ENCODE data around the gene ARHGEF39. TPM values are rescaled to one million over a fixed set of nuclear protein-coding genes. Genes with fewer than 3 reads are reported as not detected.
"Not testable (repeated sequence)": the region's sequence is repeated elsewhere in the genome, so short reads cannot be mapped to it uniquely, and the experiment has no call there.

ARHGEF39 gene
- total and polyA plus RNA-seq, 9 of the 15 experiments (the other 6 are each of a cell fraction or from before 2014, with no cell fraction given) = 2.8 to 21.7 (median 12.9) TPM

DNA sequence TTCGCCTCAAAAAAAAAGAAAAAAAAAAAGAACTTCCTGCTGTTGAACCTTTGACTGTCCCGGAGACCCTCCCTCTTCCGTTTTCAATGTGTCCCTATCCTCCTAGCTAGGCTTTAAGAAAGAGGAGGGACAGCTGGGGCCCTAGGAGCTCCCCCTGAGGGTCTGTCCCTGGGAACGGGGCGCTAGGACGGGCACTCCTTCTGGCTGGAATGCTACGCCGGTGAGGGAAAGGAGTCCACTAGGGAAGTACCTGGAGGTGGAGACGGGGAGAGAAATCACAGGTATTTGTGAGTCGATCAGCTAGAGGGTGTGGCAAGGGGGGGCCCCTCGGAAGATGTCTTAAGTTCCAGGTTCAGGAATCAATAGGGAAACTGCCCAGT is 18.9 kb downstream of the ARHGEF39 start:
- Histone ChIP-seq H3K27me3 (ENCODE audit: control insufficient read depth in 2 of 2, insufficient read depth in 2 of 2, low read length in 2 of 2) (no peaks in the 10 kb centered on the region), H3K79me2 (ENCODE audit: control insufficient read depth, insufficient read depth, low read length) (no peaks in the 10 kb centered on the region), H3K9me3 (replicated peaks; ENCODE audit: control insufficient read depth, insufficient read depth, low read depth, low read length) (no peaks in the 10 kb centered on the region), H3K9ac (ENCODE audit: insufficient read depth in 1 of 2, low read depth in 2 of 2, low read length in 2 of 2) (peak overlapping the region; percentile 75 to 91; a peak in 3 of 4 replicates), H3K4me3 (peak overlapping the region; percentile 49), H4K20me1 (replicated peaks; ENCODE audit: control insufficient read depth, insufficient read depth, low read length) (no peaks in the 10 kb centered on the region), H2AFZ (ENCODE audit: low read depth, low read length) (peak overlapping the region; percentile 96), H3K9me1 (ENCODE audit: control insufficient read depth, insufficient read depth, low read length) (no peaks in the 10 kb centered on the region), H3K27ac (ENCODE audit: extremely low read depth, low read depth, low read length) (peak overlapping the region; percentile 64; the same call in 2 of the 3 replicates), H3K4me2 (ENCODE audit: insufficient read depth, low read length) (peak overlapping the region; percentile 84), H3K36me3 (ENCODE audit: control insufficient read depth, insufficient read depth, low read length) (no peaks in the 10 kb centered on the region), H3K4me1 (replicated peaks in 1 of 2; ENCODE audit: control insufficient read depth in 2 of 2, insufficient read depth in 2 of 2, low read length in 2 of 2) (peaks cover 31 to 32% of the 10 kb centered on the region in 2 experiments)
- no peak for FAIRE-seq
- DNase-seq (ENCODE audit: extremely low read depth in 1 of 4, low spot score in 3 of 4) = peak in 3 of 4 experiments; percentile 23 to 35 (median 27)
- WGBS (ENCODE audit: insufficient coverage, low coverage, missing lambda C conversion rate) = 12% methylated on average over 6 of the region's 11 CpGs
- in situ Hi-C loops (cut with MboI) (loop anchor here (5.0 kb wide), 1 partner anchor 39 kb away; the partner anchor contains the start of gene TESK1), intact Hi-C loops (cut with micrococcal nuclease) (loop anchor here (5.0 kb wide), 1 partner anchor 236 kb away; no protein-coding TSS in a partner anchor)
- TF ChIP-seq NCOA2 (IDR thresholded peaks at IDR 0.05; ENCODE audit: partially characterized antibody in 2 of 2) = no peak
- TF ChIP-seq, protein P1, sequence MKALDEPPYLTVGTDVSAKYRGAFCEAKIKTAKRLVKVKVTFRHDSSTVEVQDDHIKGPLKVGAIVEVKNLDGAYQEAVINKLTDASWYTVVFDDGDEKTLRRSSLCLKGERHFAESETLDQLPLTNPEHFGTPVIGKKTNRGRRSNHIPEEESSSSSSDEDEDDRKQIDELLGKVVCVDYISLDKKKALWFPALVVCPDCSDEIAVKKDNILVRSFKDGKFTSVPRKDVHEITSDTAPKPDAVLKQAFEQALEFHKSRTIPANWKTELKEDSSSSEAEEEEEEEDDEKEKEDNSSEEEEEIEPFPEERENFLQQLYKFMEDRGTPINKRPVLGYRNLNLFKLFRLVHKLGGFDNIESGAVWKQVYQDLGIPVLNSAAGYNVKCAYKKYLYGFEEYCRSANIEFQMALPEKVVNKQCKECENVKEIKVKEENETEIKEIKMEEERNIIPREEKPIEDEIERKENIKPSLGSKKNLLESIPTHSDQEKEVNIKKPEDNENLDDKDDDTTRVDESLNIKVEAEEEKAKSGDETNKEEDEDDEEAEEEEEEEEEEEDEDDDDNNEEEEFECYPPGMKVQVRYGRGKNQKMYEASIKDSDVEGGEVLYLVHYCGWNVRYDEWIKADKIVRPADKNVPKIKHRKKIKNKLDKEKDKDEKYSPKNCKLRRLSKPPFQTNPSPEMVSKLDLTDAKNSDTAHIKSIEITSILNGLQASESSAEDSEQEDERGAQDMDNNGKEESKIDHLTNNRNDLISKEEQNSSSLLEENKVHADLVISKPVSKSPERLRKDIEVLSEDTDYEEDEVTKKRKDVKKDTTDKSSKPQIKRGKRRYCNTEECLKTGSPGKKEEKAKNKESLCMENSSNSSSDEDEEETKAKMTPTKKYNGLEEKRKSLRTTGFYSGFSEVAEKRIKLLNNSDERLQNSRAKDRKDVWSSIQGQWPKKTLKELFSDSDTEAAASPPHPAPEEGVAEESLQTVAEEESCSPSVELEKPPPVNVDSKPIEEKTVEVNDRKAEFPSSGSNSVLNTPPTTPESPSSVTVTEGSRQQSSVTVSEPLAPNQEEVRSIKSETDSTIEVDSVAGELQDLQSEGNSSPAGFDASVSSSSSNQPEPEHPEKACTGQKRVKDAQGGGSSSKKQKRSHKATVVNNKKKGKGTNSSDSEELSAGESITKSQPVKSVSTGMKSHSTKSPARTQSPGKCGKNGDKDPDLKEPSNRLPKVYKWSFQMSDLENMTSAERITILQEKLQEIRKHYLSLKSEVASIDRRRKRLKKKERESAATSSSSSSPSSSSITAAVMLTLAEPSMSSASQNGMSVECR (CRISPR knock-in tag; IDR thresholded peaks at IDR 0.05) = no peak
- no peak; the same call in 2 of the 3 replicates for ATAC-seq
- ChIA-PET CTCF (ENCODE audit: low intra/inter-chr PET ratio) (interaction anchor here (0.6 to 1.3 kb wide), 2 partner anchors 113 to 180 kb away, joined by 3 to 5 read pairs; no protein-coding TSS in a partner anchor), POLR2A (interaction anchor here (0.5 to 2.7 kb wide), 4 partner anchors 11 to 595 kb away, joined by 3 to 14 read pairs (median 3); partner anchors contain the start of genes CCDC107 and RMRP)
- TSS peak; percentile 66 for BruUV-seq (replicated peaks)

DNA sequence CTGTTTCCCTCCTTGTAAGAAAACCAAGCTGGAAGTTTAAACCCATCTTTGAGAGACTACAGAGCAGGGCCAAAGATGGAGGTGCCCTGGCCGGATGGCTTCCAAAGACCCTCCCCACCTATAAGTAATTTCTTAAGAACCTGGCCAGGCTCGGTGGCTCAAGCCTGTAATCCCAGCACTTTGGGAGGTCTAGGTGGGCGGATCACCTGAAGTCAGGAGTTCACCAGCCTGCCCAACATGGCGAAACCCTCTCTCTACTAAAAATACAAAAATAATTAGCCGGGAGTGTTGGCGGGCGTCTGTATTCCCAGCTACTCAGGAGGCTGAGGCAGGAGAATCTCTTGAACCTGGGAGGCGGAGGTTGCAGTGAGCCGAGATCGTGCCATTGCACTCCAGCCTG is 19.3 kb downstream of the ARHGEF39 start:
- Histone ChIP-seq H3K4me2 (ENCODE audit: insufficient read depth, low read length) (0 out of 2 replicates have a peak overlapping the region, but pooled peaks have one; percentile 84), H3K4me3 (peak overlapping the region; percentile 49), H3K4me1 (replicated peaks in 1 of 2; ENCODE audit: control insufficient read depth in 2 of 2, insufficient read depth in 2 of 2, low read length in 2 of 2) (peaks cover 29 to 31% of the 10 kb centered on the region in 2 experiments), H2AFZ (ENCODE audit: low read depth, low read length) (peak overlapping the region; percentile 96; the same call in 1 of the 2 replicates)
- intact Hi-C loops (cut with micrococcal nuclease) = loop anchor here (5.0 kb wide), 1 partner anchor 237 kb away; no protein-coding TSS in a partner anchor
- not testable (repeated sequence) for FAIRE-seq; H4K20me1 ChIP-seq (replicated peaks; ENCODE audit: control insufficient read depth, insufficient read depth, low read length); H3K79me2 ChIP-seq (ENCODE audit: control insufficient read depth, insufficient read depth, low read length); H3K9ac ChIP-seq (ENCODE audit: insufficient read depth in 1 of 2, low read depth in 2 of 2, low read length in 2 of 2); H3K9me1 ChIP-seq (ENCODE audit: control insufficient read depth, insufficient read depth, low read length); H3K9me3 ChIP-seq (replicated peaks; ENCODE audit: control insufficient read depth, insufficient read depth, low read depth, low read length); ATAC-seq; BruUV-seq (replicated peaks); H3K27me3 ChIP-seq (ENCODE audit: control insufficient read depth in 2 of 2, insufficient read depth in 2 of 2, low read length in 2 of 2); H3K27ac ChIP-seq (ENCODE audit: extremely low read depth, low read depth, low read length); DNase-seq (ENCODE audit: extremely low read depth in 1 of 4, low spot score in 3 of 4); H3K36me3 ChIP-seq (ENCODE audit: control insufficient read depth, insufficient read depth, low read length)
- in situ Hi-C loops (cut with MboI) = loop anchor here (5.0 kb wide), 1 partner anchor 38 kb away; the partner anchor contains the start of gene TESK1
- POLR2A ChIA-PET = interaction anchor here (0.5 to 2.7 kb wide), 5 partner anchors 11 to 594 kb away, joined by 3 to 14 read pairs (median 3); partner anchors contain the start of genes CCDC107 and RMRP
- CTCF ChIA-PET (ENCODE audit: low intra/inter-chr PET ratio) = interaction anchor here (1.3 kb wide), 1 partner anchor 180 kb away, joined by 5 read pairs; no protein-coding TSS in a partner anchor
- WGBS (ENCODE audit: insufficient coverage, low coverage, missing lambda C conversion rate) = 80% methylated on average over 6 of the region's 10 CpGs
